Measurements from ENCODE around the gene UBE2D4. TPM values are rescaled to one million over a fixed set of nuclear protein-coding genes. Genes with fewer than 3 reads are reported as not detected.
A peak's percentile ranks its signal among the peaks of the same experiment; 100 is the strongest.
"Not testable (repeated sequence)": the region's sequence is repeated elsewhere in the genome, so short reads cannot be mapped to it uniquely, and the experiment has no call there.

UBE2D4 gene
- total RNA-seq, 1 donor from 2014 or later = 70.0 TPM

DNA sequence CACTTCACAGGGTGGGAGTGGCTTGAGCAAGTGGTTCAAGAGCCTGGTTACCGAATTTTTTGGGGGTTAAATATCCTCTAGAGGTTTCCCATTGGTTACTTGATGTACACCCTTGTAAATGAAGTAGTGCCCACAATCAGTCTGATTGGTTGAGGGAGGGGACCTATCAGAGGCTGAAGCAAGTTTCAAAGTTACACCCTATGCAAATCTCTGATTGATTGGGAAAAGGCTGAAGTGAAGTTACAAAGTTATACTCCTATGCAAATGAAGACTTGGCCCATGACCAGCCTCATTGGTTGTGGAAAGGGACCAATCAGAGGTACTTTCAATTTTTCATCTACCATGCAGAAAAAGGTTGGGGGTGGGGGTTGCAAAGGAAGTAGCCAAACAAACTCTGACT is 34.7 kb downstream of the UBE2D4 start:
- DNase-seq (ENCODE audit: low read depth) = no peak

DNA sequence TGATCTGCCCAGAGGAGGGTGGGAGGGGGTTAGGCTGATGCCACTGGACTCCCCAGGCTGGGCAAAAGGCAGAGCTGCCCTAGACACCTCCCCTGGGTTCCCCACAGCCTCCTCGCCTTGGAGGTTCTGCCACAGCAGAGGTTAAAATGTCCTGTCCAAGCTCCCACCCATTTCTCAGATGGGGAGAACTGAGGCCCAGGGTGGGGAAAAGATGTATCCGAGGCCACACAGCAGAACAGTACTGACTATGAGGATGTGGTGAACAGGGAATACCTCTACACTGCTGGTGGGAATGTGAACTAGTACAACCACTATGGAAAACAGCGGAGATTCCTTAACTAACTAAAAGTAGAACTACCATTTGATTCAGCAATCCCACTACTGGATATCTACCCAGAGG is 40.2 kb downstream of the UBE2D4 start:
- DNase-seq (ENCODE audit: low read depth) = not testable (repeated sequence)

DNA sequence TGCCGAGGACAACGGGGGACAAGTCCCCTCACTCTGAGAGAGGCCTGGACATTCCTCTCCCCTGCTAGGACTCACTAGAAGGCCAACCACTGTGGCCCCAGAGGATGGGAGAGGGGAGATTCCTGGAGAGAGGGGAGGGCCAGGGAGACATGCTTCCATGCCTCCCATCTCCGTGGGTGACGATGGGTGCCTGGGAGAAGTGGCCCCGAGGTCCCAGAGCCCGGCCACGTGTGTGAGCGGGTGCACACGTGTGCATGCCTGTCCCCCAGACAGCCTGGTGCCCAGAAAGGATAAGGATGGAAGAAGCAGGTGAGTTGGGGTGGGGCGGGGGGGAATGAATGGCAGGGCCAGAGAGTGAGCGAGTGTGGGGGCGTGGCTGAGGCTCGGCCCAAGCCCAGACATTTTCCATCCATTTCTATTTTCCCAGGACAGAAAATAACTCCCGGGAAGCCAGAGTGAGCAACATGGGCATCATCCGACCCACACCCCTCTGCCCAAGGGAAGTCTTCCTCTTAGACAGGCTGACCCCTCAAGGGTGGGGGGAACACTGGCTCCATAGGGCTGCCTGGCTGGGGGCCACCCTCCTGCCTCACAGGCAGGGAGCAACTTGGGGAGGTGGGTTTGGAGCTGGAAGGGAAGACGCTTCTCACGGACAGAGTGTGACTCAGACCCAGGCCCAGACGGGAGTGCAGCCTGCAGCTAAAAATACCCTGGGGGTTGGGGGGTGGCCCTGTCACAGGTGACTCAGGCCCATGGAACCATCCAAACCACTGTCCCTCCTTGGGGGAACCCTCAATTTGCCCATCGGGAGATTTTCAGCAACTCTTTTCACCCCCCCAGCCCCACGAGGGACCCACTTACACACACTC is 42.2 kb downstream of the UBE2D4 start:
- not testable (repeated sequence) for DNase-seq (ENCODE audit: low read depth)

DNA sequence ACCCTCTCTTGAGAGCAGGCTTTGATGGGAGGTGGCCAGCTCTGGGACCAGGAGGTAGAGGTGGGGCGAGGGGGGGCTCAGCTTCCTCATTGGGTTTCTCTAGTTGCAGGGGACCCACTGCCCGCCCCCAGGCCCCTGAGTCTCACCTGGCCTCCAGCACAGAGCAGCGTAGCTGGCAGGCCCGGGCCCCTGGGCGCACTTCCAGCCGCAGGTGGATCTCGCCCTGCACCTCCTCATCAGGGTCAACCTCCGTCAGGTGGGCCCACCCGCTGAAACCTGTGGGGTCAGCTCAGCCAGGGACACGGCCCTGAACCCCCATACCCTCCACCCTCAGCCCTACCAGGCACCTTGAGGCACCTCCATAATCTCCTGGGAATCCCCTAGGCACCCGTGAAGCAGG is 43.4 kb downstream of the UBE2D4 start:
- not testable (repeated sequence) for DNase-seq (ENCODE audit: low read depth)

DNA sequence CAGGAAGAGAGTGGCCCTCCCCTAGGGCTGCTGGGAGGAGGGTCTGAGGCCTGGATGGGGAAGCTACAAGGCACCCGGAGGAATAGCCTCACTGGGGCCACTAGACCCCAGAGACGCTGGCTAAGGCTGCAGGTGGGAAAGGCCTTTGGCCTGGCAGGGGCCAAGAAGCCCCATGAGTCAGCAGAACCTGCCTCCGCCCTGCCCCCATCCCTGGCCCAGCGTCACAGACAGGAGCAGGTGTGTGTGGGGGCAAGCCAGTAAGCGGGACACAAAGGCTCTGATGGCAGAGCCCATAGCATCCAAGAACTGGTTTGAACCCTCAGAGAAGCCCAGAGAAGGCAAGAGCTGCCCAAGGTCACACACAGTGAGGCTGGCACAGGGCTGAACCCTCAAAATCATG is 44.5 kb downstream of the UBE2D4 start:
- peak; percentile 57 for DNase-seq (ENCODE audit: low read depth)

DNA sequence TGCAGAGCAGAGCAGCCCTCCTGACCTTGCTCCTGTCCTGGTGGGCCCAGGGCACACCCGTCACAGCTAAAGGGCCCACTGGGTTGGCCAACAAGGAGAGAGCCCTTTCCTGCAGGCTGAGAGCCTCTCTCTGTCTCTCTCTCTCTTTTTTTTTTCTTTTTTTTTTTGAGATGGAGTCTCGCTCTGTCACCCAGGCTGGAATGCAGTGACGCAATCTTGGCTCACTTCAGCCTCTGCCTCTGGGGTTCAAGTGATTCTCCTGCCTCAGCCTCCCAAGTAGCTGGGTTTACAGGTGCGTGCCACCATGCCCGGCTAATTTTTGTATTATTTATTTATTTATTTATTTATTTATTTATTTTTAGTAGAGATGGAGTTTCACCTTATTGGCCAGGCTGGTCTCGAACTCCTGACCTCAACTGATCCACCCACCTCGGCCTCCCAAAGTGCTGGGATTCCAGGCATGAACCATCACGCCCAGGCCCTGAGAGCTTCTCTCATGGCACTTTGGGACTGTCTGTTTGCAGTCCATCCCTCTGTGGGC is 47.9 kb downstream of the UBE2D4 start:
- DNase-seq (ENCODE audit: low read depth) = not testable (repeated sequence)

DNA sequence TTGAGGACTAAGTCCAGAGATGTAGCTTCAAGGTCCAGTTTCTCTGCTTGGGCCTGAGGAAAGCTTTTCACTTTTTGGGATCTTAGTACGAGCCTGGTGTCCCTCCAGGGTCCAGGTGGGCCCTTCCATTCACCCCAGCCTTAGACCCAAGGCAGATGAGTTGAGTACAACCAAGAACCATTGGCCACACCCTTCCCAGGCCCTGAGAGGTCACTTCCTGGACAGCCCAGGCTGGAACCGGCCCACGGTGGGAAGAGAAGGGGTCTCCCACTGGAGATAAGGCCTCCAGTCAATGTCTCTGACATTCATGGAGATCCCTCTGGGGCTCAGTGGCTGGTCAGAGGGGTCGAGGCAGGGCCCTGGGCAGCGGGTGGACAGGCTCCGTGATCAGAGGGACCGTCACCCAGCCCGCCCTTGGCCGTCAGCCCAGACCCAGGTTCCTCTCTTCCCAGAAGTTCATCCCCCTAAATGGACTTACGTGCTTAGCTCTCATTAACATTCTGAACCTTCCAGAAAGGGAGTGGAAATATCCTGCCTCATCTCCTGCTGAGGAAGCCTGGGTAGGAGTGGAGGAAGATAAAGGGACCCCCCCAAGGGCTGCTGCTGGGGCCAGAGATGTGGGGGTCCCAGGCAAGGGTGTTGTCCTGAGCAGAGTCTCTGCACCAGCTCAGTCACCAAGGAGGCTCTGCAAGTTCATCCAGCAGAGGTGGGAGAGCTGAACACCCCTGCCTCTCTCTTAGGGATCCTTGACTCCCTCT is 48.7 kb downstream of the UBE2D4 start:
- not testable (repeated sequence) for DNase-seq (ENCODE audit: low read depth)

DNA sequence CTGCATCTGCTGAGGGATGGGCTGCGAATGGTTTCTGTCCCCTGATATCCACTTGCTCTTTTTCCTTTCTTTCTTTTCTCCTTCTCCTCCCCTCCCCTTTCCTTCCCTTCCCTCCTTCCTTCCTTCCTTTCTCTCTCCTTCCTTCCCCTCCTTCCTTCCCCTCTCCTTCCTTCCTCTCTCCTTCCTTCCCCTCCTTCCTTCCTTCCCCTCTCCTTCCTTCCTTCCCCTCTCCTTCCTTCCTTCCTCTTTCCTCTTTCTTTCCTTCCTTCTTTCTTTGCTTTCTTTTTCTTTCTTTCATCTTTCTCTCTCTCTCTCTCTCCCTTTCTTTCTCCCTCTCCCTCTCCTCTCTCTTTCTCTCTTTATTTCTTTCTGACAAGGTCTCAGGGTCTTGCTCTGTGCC is 51.3 kb downstream of the UBE2D4 start:
- no peak for DNase-seq (ENCODE audit: low read depth)

DNA sequence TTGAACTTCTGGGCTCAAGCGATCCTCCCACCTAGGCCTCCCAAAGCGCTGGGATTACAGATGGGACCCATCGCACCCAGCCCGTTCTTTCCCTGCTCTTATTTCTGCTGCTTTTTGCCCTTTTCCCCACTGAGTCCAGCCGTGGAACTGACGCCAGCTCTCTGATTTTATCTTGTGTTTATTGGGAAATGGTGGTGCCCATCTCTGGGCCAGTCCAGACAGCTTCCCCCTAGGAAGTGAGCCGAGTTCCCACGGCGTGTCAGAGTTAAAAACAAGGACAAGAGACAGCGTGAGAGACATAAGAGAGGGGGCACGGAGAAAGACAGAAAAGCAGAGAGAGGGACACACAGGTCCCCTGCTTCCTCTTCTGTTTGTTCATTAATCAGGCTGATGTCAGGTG is 51.9 kb downstream of the UBE2D4 start:
- not testable (repeated sequence) for DNase-seq (ENCODE audit: low read depth)

DNA sequence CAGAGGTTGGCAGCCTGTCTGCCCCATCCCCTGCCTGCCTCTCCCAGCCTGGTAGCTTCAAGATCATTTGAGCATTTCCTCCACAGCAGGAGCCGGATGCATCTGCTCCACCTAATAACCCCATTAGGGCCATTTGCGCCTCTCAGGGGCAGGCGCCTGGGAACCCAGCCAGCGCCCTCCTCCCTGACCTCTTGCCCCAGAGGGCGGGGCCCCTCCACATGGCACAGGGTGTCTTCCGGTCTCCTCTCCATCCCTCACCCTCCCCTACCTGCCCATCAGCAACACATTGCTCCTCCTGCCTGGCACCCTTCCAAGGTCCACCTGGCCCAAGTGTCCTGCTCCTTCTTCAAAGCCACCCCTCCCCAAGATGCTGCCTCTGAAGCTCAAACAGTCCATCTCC is 56.6 kb downstream of the UBE2D4 start:
- not testable (repeated sequence) for DNase-seq (ENCODE audit: low read depth)

DNA sequence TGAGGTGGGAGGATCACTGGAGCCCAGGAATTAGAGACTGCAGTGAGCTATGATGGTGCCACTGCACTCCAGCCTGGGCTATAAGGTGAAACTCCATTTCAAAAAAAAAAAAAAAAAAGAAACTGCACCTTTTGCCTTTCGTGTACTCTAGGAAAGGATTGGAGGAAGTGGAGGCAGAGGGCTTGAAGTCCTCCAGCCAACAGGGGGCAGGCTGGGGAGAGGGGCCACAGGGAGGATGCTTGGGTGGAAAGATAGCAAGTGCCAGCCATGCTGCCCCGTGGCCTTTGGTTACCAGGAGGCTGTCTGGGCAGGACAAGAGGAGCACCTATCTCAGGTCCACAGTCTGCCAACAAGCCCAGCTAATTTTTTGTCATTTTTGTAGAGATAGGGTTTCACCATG is 57.5 kb downstream of the UBE2D4 start:
- DNase-seq (ENCODE audit: low read depth) = not testable (repeated sequence)

DNA sequence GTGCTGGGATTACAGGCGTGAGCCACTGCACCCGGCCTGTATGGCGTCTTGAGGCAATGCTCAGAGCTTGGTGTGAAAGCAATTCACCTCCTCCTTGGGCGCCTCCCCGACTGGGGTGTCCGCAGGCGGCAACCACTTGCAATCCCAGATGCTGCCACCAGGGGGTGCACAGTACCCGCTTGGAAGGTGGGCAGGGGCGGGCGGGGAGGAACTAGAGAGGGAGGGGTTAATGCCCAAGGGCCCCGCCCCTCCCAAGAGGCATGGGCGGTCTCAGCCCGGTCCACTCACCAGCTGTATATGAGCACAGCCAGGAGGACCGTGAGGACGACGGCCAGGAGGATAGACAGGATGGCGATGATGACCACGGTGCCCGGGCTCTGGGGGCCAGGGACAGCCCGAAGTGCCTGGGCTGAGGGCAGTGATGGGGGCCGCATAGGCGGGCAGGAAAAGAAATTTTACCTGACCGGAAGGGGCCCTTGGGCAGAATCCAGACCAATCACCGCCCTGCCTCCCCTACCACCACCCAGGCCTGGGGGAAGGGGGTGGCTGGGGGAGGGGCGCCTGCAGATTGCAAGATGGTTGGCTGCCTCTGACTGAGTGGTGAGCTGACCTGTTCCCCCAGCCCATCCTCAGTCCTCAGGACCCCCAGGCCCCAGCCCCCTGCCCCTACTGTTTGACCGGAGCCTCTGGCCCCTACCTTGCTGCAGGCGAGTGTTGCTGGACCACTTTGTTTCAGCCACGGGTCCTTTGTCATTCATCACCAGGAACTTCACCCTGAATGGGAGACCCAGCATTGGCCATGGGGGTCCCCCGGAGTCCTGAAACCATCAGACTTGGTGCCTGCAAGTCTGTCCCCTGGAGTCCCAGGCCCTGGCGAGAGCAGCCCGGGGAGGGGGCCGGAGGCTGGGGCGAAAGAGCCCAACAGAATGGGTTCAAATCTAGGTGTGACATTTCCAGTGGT is 59.9 kb downstream of the UBE2D4 start:
- DNase-seq (ENCODE audit: low read depth) = peak; percentile 61

DNA sequence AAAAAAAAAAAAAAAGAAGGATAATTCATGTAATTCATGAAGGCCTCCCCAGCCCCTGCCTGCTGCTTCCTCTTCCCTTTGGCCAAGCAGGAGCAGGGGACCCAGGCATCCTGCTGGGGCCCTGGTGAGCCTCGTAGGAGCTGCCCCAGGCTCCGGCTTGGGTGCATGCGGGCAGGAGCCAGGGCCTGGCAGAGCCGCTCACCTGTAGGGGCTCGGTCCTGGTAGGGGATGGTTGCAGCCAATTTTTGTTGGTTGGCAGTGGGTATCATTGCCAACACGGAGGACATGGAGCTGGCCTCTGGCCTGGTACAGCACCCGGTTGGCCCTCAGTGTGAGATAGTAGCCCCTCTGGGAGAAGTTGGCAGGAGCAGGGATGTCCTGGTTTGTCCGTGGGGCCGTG is 61.2 kb downstream of the UBE2D4 start:
- DNase-seq (ENCODE audit: low read depth) = not testable (repeated sequence)

DNA sequence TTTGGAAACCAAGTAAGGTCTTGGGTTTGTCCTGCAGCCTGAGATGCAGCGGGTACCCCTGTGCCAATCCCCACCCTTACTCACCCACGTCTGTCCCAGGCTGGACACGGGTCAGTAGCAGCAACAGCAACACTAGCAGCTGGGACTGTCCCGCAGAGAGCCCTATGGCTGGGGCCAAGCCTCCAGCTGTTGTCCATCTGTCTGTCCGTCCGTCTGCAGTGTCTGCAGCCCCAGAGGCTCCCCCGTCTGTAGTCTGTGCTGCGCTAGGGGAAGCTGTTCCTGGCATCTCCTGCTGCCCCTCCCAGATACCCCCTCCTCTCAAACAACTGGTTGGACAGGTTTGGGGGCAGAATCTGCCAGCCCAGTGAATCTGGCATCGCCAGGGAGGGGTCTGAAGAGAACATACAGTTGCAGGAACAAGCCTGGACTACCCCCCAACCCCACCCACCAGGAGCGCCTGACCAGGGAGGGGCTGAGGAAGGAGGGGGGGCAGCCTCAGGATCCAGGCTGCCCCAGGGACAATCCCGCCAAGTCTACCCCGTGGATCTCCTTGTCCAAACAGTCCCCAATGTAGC is 63.9 kb downstream of the UBE2D4 start:
- peak; percentile 55 for DNase-seq (ENCODE audit: low read depth)

DNA sequence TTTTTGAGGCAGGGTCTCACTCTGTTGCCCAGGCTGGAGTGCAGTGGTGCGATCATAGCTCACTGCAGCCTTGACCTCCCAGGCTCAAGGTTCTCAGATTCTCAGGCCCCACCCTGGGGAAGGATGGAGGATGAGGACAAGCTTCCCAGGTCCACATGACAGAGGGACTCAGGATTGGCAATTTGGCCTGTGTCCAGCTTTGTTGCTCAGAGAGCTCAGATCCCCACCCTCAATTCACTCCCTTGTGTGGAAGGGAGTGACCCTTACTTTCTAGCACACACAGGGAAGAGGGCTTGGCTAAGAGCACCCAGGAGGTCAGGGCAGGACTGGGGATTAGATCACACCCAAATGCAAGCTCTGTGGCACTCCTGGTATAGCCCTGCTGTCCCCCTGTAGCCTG is 64.6 kb downstream of the UBE2D4 start:
- peak; percentile 3 for DNase-seq (ENCODE audit: low read depth)

DNA sequence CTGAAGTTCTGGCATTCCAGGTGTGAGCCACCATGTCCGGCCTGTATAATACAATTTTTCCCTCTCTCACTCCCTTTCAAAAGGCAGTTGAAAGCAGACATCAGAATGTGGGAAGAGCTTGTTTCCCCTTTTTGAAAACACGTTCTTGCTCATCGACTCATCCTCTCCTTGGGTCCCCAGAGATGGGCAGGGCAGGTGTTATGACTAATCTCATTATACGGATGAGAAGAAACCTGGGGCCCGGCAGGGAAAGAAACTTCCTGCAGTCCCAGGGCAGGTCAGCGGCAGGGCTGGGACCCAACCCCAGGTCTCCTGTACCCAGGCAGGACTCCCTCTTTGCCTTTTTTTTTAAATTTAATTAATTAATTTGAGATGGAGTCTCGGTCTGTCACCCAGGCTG is 66.7 kb downstream of the UBE2D4 start:
- peak; percentile 37 for DNase-seq (ENCODE audit: low read depth)

DNA sequence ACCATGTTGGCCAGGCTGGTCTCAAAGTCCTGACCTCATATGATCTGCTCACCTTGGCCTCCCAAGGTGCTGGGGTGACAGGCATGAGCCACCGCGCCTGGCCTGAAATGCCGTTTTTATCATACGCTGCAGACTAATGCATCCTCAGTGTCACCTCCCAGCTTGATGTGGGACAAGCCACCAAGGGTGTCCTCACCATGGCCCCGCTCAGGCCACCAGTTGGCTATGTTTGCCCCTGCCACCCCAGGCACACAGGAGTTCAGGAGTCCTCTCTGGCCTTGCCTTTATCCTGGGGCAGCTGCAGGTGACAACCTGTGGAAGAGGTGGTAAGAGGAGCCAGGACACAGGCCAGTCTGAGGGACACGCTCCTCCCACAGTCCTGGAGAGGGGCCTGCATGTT is 68.4 kb downstream of the UBE2D4 start:
- DNase-seq (ENCODE audit: low read depth) = not testable (repeated sequence)

DNA sequence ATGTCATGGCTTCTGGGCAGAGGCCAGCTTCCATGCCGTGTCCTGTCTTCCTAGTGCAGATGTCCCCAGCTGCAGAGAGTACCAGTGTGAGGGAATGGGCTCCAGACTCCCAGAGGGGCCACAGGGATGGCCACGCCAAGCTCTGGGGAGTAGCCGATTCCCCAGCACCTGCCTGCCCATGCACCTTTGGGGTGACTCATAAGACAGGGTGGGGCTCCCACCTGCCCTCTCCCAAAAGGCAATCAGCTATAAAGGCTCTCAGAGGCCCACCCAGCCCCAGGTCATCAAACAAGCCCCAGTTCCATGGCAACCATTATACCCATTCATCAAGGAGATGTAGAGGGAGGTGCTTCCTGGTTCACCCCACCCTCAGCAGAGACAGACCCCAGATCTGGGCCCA is 71.3 kb downstream of the UBE2D4 start, which contains the start of gene SPDYE1:
TSS of gene SPDYE1 (plus strand) at position 366 of the 400 bp plus-strand sequence. CDS start 2,053 bp downstream, outside the sequence.
- not testable (repeated sequence) for DNase-seq (ENCODE audit: low read depth)
